ENCODE measurements around the gene FLT3LG. TPM values are rescaled to one million over a fixed set of nuclear protein-coding genes. Genes with fewer than 3 reads are reported as not detected.

Gene FLT3LG
- total and polyA plus RNA-seq, 9 of the 15 experiments (the other 6 are each of a cell fraction or from before 2014, with no cell fraction given) = 0.31 to 6.4 (median 1.1) TPM

- no peak for TF ChIP-seq GMEB1 (CRISPR knock-in tag; IDR thresholded peaks at IDR 0.05)
- TF ChIP-seq BDP1 (IDR thresholded peaks at IDR 0.05; ENCODE audit: insufficient read depth, insufficient read length) = no peak
- TF ChIP-seq MCM2 (IDR thresholded peaks at IDR 0.05; ENCODE audit: low read depth) = no peak
- TF ChIP-seq POLR2H (tag; IDR thresholded peaks at IDR 0.05; ENCODE audit: low read depth) = peak; percentile 97
- no peak for TF ChIP-seq HIVEP1 (CRISPR knock-in tag; IDR thresholded peaks at IDR 0.05)
- no peak for TF ChIP-seq PATZ1 (CRISPR knock-in tag; IDR thresholded peaks at IDR 0.05; ENCODE audit: borderline replicate concordance)
- no peak for TF ChIP-seq KLF1 (tag; IDR thresholded peaks at IDR 0.05)
- no peak for TF ChIP-seq ZNF175 (CRISPR knock-in tag; IDR thresholded peaks at IDR 0.05; ENCODE audit: low read depth)
- TF ChIP-seq L3MBTL2 (IDR thresholded peaks at IDR 0.05) = peak; percentile 78; the same call in 1 of the 2 replicates
- TF ChIP-seq ZNF232 (CRISPR knock-in tag; IDR thresholded peaks at IDR 0.05) = no peak
- no peak for TF ChIP-seq ASH1L (IDR thresholded peaks at IDR 0.05; ENCODE audit: borderline replicate concordance, low read depth, partially characterized antibody)
- no peak for TF ChIP-seq PURB (CRISPR knock-in tag; IDR thresholded peaks at IDR 0.05; ENCODE audit: low read depth)
- no peak for TF ChIP-seq ILF3 (IDR thresholded peaks at IDR 0.05; ENCODE audit: borderline replicate concordance)
- TF ChIP-seq FOXJ3 (CRISPR knock-in tag; IDR thresholded peaks at IDR 0.05) = no peak
- peak; percentile 88 for TF ChIP-seq MBD2 (IDR thresholded peaks at IDR 0.05; ENCODE audit: borderline replicate concordance, low read depth)
- TF ChIP-seq NCOA6 (IDR thresholded peaks at IDR 0.05) = no peak
- TF ChIP-seq FOXP1 (CRISPR knock-in tag; IDR thresholded peaks at IDR 0.05) = peak; percentile 75; the same call in 1 of the 2 replicates
- no peak for TF ChIP-seq PYGO2 (tag; IDR thresholded peaks at IDR 0.05)
- 0 out of 2 replicates have a peak, but pooled peaks have one; percentile 18 for TF ChIP-seq JUN (IDR thresholded peaks at IDR 0.05; ENCODE audit: borderline replicate concordance, low read depth, low read length)
- peak; percentile 23; the same call in 1 of the 2 replicates for TF ChIP-seq JUN (CRISPR knock-in tag; IDR thresholded peaks at IDR 0.05; ENCODE audit: borderline replicate concordance)
- no peak for TF ChIP-seq YBX1 (IDR thresholded peaks at IDR 0.05)
- no peak for TF ChIP-seq ZNF445 (CRISPR knock-in tag; IDR thresholded peaks at IDR 0.05; ENCODE audit: low read depth)
- TF ChIP-seq E2F8 (IDR thresholded peaks at IDR 0.05; ENCODE audit: low read depth, partially characterized antibody) = peak; percentile 69
Observed at GRCh38 chr19:49453013-49453756, 20.8 kb upstream of the FLT3LG start, which contains the start of gene ALDH16A1 (continued).
